MM.1S (cell line): Measurements from ENCODE around the gene CREB1.

Experiments
- CTCF ChIP-seq: fragments of 300-600 bp; sonication (generic); IDR thresholded peaks from 2 replicates; pipeline ENCODE4 v1.5.1; 2016; ENCODE audit warnings: antibody characterized with exemption, low read length, mixed read lengths
- EZH2phosphoT487 ChIP-seq: fragments of 300-600 bp; sonication (generic); IDR thresholded peaks from 2 replicates; pipeline ENCODE4 v1.6.1; 2018; ENCODE audit warnings: antibody characterized with exemption, low read length

- TF ChIP-seq CTCF: no peak
- no peak for TF ChIP-seq EZH2phosphoT487
Measured at GRCh38 chr2:207499114-207499513, 30.6 kb upstream of the CREB1 start.
